Measurements from ENCODE around the gene RNF213. TPM values are rescaled to one million over a fixed set of nuclear protein-coding genes. Genes with fewer than 3 reads are reported as not detected.

RNF213 gene
- total RNA-seq, 2 experiments from 2014 or later = 488 TPM

DNA sequence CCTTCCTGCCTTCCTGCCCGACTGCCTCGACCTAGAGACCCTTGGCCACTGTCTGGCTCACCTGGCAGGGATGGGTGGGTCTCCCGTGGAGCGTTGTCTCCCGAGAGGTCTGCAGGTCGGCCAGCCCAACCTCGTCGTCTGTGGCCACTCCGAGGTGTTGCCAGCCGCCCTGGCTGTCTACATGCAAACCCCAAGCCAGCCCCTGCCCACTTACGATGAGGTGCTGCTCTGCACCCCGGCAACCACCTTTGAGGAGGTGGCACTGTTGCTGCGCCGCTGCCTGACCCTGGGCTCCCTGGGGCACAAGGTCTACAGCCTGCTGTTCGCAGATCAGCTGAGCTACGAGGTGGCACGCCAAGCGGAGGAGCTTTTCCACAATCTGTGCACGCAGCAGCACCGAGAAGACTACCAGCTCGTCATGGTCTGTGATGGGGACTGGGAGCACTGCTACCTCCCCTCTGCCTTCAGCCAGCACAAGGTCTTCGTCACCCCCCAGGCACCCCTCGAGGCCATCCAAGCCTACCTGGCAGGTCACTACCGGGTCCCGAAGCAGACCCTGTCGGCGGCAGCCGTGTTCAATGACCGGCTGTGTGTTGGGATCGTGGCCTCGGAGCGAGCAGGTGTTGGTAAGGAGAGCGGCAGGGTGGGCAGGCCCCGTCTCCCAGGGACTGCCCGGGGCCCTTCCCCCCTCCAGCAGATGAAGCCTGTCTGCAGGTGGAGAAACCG lies 79.2 kb downstream of the RNF213 start:
- Mint-ChIP-seq H3K27me3 (no peaks in the 10 kb centered on the region), H3K4me3 (no peak overlapping the region), H3K36me3 (peaks cover 44% of the 10 kb centered on the region), H3K4me1 (peaks cover 7% of the 10 kb centered on the region), H3K27ac (no peak overlapping the region), H3K9me3 (no peaks in the 10 kb centered on the region)
- DNase-seq (no peak), ATAC-seq (ENCODE audit: low read depth) (peak; percentile 23)
- POLR2A ChIA-PET = no interaction called here

DNA sequence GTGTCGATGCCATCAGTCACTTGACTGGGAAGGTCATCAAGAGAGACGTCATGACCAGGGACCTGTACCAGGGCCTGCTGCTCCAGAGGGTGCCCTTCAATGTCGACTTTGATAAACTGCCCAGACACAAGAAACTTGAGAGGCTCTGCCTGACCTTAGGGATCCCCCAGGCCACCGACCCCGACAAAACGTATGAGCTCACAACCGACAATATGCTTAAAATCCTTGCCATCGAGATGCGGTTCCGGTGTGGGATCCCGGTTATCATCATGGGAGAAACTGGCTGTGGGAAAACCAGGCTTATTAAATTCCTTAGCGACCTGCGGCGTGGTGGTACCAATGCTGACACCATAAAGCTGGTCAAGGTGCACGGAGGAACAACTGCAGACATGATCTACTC lies 84.7 kb downstream of the RNF213 start:
- H3K4me1 Mint-ChIP-seq = peaks cover 14% of the 10 kb centered on the region
- peaks cover 50% of the 10 kb centered on the region for H3K36me3 Mint-ChIP-seq
- H3K27ac Mint-ChIP-seq = no peak overlapping the region
- no peak for DNase-seq
- no peaks in the 10 kb centered on the region for H3K9me3 Mint-ChIP-seq
- H3K27me3 Mint-ChIP-seq = no peaks in the 10 kb centered on the region
- POLR2A ChIA-PET = no interaction called here
- H3K4me3 Mint-ChIP-seq = no peak overlapping the region
- no peak for ATAC-seq (ENCODE audit: low read depth)

DNA sequence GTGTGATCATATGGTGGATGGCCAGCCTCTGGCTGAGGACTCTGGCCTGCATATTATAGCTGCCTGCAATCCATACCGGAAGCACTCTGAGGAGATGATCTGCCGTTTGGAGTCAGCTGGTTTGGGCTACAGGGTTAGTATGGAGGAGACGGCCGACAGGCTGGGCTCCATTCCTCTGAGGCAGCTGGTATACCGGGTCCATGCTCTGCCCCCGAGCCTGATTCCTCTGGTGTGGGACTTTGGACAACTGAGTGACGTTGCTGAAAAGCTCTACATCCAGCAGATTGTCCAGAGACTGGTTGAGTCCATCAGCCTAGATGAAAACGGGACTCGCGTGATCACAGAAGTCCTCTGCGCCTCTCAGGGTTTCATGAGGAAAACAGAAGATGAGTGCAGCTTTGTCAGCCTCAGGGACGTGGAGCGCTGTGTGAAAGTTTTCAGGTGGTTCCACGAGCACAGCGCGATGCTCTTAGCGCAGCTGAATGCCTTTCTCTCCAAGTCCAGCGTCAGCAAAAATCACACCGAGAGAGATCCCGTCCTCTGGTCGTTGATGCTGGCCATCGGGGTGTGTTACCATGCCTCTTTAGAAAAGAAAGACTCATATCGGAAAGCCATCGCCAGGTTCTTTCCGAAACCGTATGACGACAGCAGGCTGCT lies 85.3 kb downstream of the RNF213 start:
- POLR2A ChIA-PET = no interaction called here
- H3K9me3 Mint-ChIP-seq = no peaks in the 10 kb centered on the region
- no peak for DNase-seq
- no peaks in the 10 kb centered on the region for H3K27me3 Mint-ChIP-seq
- ATAC-seq (ENCODE audit: low read depth) = no peak
- H3K36me3 Mint-ChIP-seq = peaks cover 52% of the 10 kb centered on the region
- no peak overlapping the region for H3K4me3 Mint-ChIP-seq
- no peak overlapping the region for H3K27ac Mint-ChIP-seq
- H3K4me1 Mint-ChIP-seq = peaks cover 14% of the 10 kb centered on the region

DNA sequence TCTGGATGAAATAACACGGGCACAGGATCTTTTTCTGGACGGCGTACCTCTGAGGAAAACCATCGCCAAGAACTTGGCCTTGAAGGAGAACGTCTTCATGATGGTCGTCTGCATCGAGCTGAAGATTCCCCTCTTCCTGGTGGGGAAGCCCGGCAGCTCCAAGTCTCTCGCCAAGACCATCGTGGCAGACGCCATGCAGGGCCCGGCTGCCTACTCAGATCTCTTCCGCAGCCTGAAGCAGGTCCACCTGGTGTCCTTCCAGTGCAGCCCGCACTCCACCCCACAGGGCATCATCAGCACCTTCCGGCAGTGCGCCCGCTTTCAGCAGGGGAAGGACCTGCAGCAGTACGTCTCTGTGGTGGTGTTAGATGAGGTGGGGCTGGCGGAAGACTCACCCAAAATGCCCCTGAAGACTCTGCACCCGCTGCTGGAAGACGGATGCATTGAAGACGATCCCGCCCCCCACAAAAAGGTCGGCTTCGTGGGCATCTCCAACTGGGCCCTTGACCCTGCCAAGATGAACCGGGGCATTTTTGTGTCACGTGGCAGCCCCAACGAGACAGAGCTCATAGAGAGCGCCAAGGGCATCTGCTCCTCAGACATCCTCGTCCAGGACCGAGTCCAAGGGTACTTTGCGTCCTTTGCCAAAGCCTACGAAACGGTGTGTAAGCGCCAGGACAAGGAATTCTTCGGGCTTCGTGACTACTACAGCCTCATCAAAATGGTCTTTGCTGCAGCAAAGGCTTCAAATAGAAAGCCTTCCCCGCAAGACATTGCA lies 86.0 kb downstream of the RNF213 start:
- Mint-ChIP-seq H3K36me3 (peaks cover 52% of the 10 kb centered on the region), H3K27me3 (no peaks in the 10 kb centered on the region), H3K9me3 (no peaks in the 10 kb centered on the region), H3K4me3 (no peak overlapping the region), H3K4me1 (peaks cover 14% of the 10 kb centered on the region), H3K27ac (no peak overlapping the region)
- ATAC-seq (ENCODE audit: low read depth) = no peak
- DNase-seq = peak; percentile 19
- POLR2A ChIA-PET = no interaction called here

DNA sequence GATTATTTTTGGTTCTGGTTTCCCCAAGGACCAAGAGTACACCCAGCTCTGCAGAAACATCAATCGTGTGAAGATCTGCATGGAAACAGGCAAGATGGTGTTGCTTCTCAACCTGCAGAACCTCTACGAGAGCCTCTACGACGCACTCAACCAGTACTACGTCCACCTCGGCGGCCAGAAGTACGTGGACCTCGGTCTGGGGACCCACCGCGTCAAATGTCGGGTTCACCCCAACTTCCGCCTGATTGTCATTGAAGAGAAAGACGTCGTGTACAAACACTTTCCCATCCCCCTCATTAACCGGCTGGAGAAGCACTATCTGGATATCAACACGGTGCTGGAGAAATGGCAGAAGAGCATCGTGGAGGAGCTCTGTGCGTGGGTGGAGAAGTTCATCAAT lies 86.9 kb downstream of the RNF213 start:
- DNase-seq (peak; percentile 5), ATAC-seq (ENCODE audit: low read depth) (no peak)
- Mint-ChIP-seq H3K27me3 (no peaks in the 10 kb centered on the region), H3K9me3 (no peaks in the 10 kb centered on the region), H3K36me3 (peaks cover 56% of the 10 kb centered on the region), H3K4me1 (peaks cover 14% of the 10 kb centered on the region), H3K27ac (no peak overlapping the region), H3K4me3 (no peak overlapping the region)
- POLR2A ChIA-PET = no interaction called here

DNA sequence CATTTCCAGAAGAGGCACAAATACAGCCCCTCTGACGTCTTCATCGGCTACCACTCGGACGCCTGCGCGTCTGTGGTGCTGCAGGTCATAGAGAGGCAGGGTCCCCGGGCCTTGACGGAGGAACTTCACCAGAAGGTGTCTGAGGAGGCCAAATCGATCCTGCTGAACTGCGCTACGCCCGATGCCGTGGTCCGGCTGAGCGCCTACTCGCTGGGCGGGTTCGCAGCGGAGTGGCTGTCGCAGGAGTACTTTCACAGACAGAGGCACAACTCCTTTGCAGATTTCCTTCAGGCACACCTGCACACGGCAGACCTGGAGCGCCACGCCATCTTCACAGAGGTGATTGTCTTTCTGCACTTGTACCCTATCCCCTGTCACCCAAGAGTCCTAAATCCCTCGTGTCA lies 87.3 kb downstream of the RNF213 start:
- Mint-ChIP-seq H3K9me3 (no peaks in the 10 kb centered on the region), H3K27ac (no peak overlapping the region), H3K27me3 (no peaks in the 10 kb centered on the region), H3K4me1 (peaks cover 14% of the 10 kb centered on the region), H3K36me3 (peaks cover 58% of the 10 kb centered on the region), H3K4me3 (no peak overlapping the region)
- DNase-seq (no peak), ATAC-seq (ENCODE audit: low read depth) (no peak)
- POLR2A ChIA-PET = no interaction called here

DNA sequence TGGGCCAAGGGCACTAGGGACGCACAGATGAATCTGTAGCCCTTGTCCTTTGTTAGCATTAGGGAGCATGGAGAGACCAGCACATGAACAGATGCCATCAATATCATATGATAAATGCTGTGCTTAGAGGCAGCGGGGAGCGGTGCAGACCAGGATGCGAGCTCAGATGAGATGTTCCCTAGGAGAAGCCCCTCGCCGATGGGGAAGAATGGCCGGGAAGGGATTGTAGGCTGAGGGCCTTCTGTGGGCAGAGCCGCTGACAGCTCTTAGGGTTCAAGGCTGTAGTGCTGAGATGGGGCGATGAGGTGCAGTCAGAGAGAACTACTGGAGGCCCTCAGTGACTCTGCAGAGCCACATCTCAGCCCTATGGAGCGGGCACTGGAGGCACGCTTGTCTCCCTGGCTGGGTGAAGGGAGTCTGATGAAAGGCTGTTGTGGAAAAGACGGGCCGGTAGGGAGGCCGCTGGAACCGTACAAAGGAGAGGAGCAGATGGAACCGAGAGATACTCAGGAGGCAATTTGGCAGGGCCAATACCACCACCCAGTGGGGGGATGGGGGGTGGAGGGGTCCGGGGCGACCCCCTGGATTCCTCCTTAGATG lies 88.0 kb downstream of the RNF213 start:
- H3K9me3 Mint-ChIP-seq = no peaks in the 10 kb centered on the region
- H3K4me3 Mint-ChIP-seq = no peak overlapping the region
- H3K27me3 Mint-ChIP-seq = no peaks in the 10 kb centered on the region
- H3K4me1 Mint-ChIP-seq = peaks cover 12% of the 10 kb centered on the region
- POLR2A ChIA-PET = no interaction called here
- ATAC-seq (ENCODE audit: low read depth) (no peak), DNase-seq (peak; percentile 14)
- H3K27ac Mint-ChIP-seq = no peak overlapping the region
- peaks cover 56% of the 10 kb centered on the region for H3K36me3 Mint-ChIP-seq

DNA sequence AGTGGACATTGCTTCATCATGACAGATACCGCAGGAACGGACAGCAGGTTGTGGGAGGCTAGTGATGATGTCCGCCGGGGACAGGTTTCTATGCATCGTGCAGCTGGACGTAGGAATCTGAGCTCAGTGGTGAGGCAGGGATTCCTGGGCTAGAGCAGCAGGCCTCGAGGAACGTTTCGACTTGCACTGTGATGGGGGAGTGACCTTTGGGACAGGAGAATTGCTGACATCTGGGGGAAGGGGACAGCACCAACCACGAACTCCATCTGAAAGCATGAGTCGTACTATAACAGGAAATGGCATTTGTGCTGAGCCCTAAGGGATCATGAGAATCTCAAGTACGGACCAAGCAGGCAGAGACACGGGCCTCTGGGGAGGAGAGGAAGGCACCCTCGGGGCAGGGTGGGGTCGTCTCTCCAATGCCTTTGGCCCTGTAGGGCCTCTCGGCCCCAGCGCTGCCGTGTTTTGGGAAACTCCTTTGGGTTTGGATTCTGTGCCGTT lies 88.5 kb downstream of the RNF213 start:
- Mint-ChIP-seq H3K9me3 (no peaks in the 10 kb centered on the region), H3K27me3 (no peaks in the 10 kb centered on the region), H3K27ac (no peak overlapping the region), H3K4me3 (no peak overlapping the region), H3K36me3 (peaks cover 50% of the 10 kb centered on the region), H3K4me1 (peaks cover 9% of the 10 kb centered on the region)
- no peak for ATAC-seq (ENCODE audit: low read depth)
- no peak for DNase-seq
- POLR2A ChIA-PET = no interaction called here

DNA sequence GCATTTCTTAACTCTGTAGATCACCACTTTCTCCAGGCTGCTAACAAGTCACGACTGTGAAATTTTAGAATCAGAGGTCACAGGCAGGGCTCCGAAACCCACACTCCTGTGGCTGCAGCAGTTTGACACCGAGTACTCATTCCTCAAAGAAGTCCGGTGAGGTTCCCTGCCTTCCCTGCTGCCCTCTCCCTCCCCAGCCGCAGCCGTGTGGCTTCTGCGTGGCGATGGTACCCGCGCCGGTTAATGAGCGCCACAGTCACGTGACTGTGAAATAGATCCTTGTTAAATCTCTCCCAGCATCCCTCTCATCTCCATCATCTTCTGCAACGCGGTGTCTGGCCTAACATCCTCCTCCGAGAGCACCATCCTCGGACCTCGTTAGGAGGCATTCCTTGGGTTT lies 89.1 kb downstream of the RNF213 start:
- ATAC-seq (ENCODE audit: low read depth) = no peak
- no peaks in the 10 kb centered on the region for H3K27me3 Mint-ChIP-seq
- DNase-seq = no peak
- peaks cover 9% of the 10 kb centered on the region for H3K4me1 Mint-ChIP-seq
- H3K4me3 Mint-ChIP-seq = no peak overlapping the region
- H3K9me3 Mint-ChIP-seq = no peaks in the 10 kb centered on the region
- H3K36me3 Mint-ChIP-seq = peaks cover 46% of the 10 kb centered on the region
- POLR2A ChIA-PET = no interaction called here
- no peak overlapping the region for H3K27ac Mint-ChIP-seq

DNA sequence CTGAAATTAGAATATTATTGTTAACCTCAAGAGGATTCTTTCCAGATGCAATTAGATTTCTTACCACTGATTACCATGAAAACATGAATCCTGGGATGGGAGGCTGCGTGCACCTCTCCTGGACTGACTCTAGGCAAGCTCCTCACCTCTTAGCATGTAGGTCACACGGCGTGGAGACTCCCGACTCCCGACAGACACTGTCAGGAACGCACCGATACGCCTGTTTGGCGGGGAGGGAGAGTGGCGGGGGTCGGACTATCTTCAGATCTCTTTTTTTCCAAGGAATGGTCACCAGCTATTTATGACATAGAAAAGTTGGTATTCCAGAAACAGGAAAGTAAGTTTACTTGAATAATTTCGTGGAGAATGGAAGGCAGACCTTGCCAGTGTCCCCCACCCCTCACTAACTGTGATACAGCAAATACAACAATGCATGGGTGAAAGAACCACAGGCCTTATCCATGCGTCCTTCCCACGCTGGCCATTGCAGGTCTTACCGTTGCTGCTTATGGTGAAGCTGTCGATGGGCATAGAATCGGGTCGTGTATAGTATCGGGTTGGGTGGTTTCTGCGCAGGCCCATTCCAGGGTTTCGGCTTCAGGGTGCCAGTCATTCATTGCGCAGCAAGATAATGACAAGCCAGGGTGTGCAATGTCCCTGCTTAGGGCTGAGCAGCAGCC lies 91.7 kb downstream of the RNF213 start:
- no peak overlapping the region for H3K27ac Mint-ChIP-seq
- no peaks in the 10 kb centered on the region for H3K27me3 Mint-ChIP-seq
- no peaks in the 10 kb centered on the region for H3K9me3 Mint-ChIP-seq
- ATAC-seq (ENCODE audit: low read depth) (no peak), DNase-seq (no peak)
- peaks cover 40% of the 10 kb centered on the region for H3K36me3 Mint-ChIP-seq
- POLR2A ChIA-PET = no interaction called here
- no peak overlapping the region for H3K4me3 Mint-ChIP-seq
- peaks cover 9% of the 10 kb centered on the region for H3K4me1 Mint-ChIP-seq

DNA sequence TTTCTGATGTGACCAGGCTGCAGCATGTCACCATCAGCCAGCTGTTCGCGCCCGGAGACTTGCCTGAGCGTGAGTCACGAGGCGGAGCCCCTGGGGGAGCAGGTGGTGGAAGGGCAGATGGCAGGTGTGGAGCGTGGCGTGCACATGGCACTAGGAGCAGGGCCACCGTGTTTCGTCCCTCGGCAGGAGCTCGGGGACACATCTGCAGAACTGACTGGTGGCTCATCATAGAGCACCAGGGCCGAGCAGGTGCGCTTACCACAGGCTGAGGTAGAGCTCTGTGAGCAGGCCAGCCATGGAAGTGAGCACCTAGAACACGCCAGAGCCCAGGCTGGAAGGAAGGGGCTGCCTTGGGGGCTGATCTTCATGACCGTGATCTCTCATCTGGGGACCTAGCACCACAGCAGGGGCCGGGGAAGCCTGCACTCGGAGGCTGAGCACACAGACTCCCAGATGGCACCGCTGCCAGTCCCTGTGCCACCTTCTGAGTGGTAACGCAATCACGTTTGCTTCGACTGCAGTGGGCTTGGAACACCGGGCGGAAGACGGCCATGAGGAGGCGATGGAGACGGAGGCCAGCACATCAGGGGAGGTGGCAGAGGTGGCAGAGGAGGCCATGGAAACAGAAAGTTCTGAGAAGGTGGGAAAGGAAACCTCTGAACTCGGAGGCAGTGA lies 92.5 kb downstream of the RNF213 start:
- Mint-ChIP-seq H3K9me3 (no peaks in the 10 kb centered on the region), H3K4me3 (no peak overlapping the region)
- POLR2A ChIA-PET = no interaction called here

DNA sequence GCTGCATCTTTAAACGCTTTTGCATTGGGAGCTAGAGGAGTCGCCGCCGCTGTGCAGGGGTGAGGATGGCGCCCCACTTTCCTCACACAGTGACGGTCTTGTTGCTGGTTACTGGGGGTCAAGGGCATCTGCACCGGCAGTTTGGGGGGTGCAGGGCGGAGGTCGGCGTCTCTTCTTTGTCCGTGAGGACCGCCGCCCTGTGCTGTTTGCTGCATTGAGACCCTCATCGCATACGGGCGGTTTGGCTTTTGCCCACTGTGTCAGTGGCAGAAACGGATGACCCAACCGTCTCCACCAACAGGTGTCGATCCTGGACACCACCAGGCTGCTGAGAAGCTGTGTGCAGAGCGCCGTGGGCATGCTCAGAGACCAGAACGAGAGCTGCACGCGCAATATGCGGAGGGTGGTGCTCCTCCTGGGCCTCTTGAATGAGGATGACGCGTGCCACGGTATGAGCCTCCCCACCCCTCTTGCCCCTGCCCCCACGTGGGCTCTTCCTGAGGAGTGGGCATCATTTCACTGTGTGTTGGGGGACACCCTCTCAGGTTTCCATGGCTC lies 93.1 kb downstream of the RNF213 start:
- Mint-ChIP-seq H3K36me3 (peaks cover 42% of the 10 kb centered on the region), H3K27me3 (no peaks in the 10 kb centered on the region)
- no peak for ATAC-seq (ENCODE audit: low read depth)

More for the DNA sequence above, 92.5 kb downstream of the RNF213 start:
- peak overlapping the region; percentile 34 for H3K27ac Mint-ChIP-seq
- DNase-seq (no peak), ATAC-seq (ENCODE audit: low read depth) (no peak)
- no peaks in the 10 kb centered on the region for H3K27me3 Mint-ChIP-seq
- H3K36me3 Mint-ChIP-seq = peaks cover 41% of the 10 kb centered on the region
- H3K4me1 Mint-ChIP-seq = peaks cover 5% of the 10 kb centered on the region

More for the DNA sequence above, 93.1 kb downstream of the RNF213 start:
- Mint-ChIP-seq H3K4me3 (no peak overlapping the region), H3K9me3 (no peaks in the 10 kb centered on the region), H3K4me1 (peaks cover 2% of the 10 kb centered on the region), H3K27ac (peak overlapping the region; percentile 45)
- POLR2A ChIA-PET = no interaction called here
- no peak for DNase-seq

All from activated naive CD8-positive, alpha-beta T cell treated with anti-CD3 and anti-CD28 coated beads, Interleukin-2, amount 10 ng/mL, durations not matched to agents 7 days and 5 days (primary cell).